OCI-LY3 (cell line): ENCODE results near the gene KRCC1.

Experiments
- H2AFZ ChIP-seq: fragments of 200-600, 300-600 bp; shearing (Covaris generic); 2 replicates; pipeline ENCODE4 v1.6.0; 2014; ENCODE audit warnings: antibody characterized with exemption, low read depth, low read length
- H3K27ac ChIP-seq: fragments of 200-600, 300-600 bp; sonication (generic); 2 replicates; pipeline ENCODE4 v1.5.1; 2014; ENCODE audit warnings: mild to moderate bottlenecking, low read length, moderate library complexity, mixed read lengths
- H3K27me3 ChIP-seq: fragments of 200-600, 300-600 bp; sonication (generic); 2 replicates; pipeline ENCODE4 v1.6.1; 2014; ENCODE audit warnings: low read depth, low read length, mixed read lengths
- H3K36me3 ChIP-seq: fragments of 200-600, 300-600 bp; sonication (generic); replicated peaks from 2 replicates; pipeline ENCODE3; 2014; ENCODE audit warnings: low read depth, low read length, mixed read lengths
- H3K4me1 ChIP-seq: fragments of 300-600, 200-600 bp; sonication (generic); 2 replicates; pipeline ENCODE4 v1.6.1; 2014; ENCODE audit warnings: low read length, mixed read lengths
- H3K4me2 ChIP-seq: fragments of 200-600, 300-600 bp; sonication (generic); 2 replicates; pipeline ENCODE4 v1.6.1; 2014; ENCODE audit warnings: low read length, mixed read lengths
- H3K4me3 ChIP-seq: fragments of 300-600, 200-600 bp; sonication (generic); 2 replicates; pipeline ENCODE4 v1.5.1; 2014; ENCODE audit warnings: antibody characterized with exemption, mild to moderate bottlenecking, low read length, moderate library complexity
- H3K79me2 ChIP-seq: fragments of 300-600, 200-600 bp; shearing (Covaris generic); 2 replicates; pipeline ENCODE4 v1.6.1; 2014; ENCODE audit warnings: mild to moderate bottlenecking, low read length, mixed read lengths
- H3K9ac ChIP-seq: fragments of 300-600, 200-600 bp; shearing (Covaris generic); 2 replicates; pipeline ENCODE4 v1.6.0; 2014; ENCODE audit warnings: mild to moderate bottlenecking, low read length, moderate library complexity
- H3K9me3 ChIP-seq: fragments of 200-600, 300-600 bp; shearing (Covaris generic); 2 replicates; pipeline ENCODE4 v1.6.1; 2014; ENCODE audit warnings: low read length, mixed read lengths; ENCODE audit not compliant: insufficient read depth
- H4K20me1 ChIP-seq: fragments of 200-600, 300-600 bp; sonication (generic); 2 replicates; pipeline ENCODE4 v1.6.1; 2016; ENCODE audit warnings: low read length, mixed read lengths; ENCODE audit not compliant: insufficient read depth
- EZH2phosphoT487 ChIP-seq: fragments of 200-600 bp; shearing (Covaris generic); IDR thresholded peaks from 2 replicates; pipeline ENCODE4 v1.6.1; 2018; ENCODE audit warnings: antibody characterized with exemption, mixed run types, low read depth
- TF ChIP-seq, protein P1 (sequence below): fragments of 200-600, 300-600 bp; sonication (generic); IDR thresholded peaks from 2 replicates; pipeline ENCODE4 v1.5.1; 2014; ENCODE audit warnings: antibody characterized with exemption, low read length, low read depth

Gene KRCC1

GRCh38 chr2:88059979-88060906 lies 4.7 kb upstream of the KRCC1 start:
- Histone ChIP-seq H3K27ac (no peak overlapping the region), H3K27me3 (no peaks in the 10 kb centered on the region), H3K4me3 (no peak overlapping the region), H2AFZ (0 out of 2 replicates have a peak overlapping the region, but pooled peaks have one; percentile 19), H3K36me3 (no peaks in the 10 kb centered on the region), H3K79me2 (peaks cover 3% of the 10 kb centered on the region), H3K4me2 (no peak overlapping the region), H3K9ac (no peak overlapping the region), H3K9me3 (no peaks in the 10 kb centered on the region), H4K20me1 (no peaks in the 10 kb centered on the region), H3K4me1 (peaks cover 15% of the 10 kb centered on the region)
- TF ChIP-seq, protein P1, sequence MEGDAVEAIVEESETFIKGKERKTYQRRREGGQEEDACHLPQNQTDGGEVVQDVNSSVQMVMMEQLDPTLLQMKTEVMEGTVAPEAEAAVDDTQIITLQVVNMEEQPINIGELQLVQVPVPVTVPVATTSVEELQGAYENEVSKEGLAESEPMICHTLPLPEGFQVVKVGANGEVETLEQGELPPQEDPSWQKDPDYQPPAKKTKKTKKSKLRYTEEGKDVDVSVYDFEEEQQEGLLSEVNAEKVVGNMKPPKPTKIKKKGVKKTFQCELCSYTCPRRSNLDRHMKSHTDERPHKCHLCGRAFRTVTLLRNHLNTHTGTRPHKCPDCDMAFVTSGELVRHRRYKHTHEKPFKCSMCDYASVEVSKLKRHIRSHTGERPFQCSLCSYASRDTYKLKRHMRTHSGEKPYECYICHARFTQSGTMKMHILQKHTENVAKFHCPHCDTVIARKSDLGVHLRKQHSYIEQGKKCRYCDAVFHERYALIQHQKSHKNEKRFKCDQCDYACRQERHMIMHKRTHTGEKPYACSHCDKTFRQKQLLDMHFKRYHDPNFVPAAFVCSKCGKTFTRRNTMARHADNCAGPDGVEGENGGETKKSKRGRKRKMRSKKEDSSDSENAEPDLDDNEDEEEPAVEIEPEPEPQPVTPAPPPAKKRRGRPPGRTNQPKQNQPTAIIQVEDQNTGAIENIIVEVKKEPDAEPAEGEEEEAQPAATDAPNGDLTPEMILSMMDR: peak; percentile 82
- no peak for TF ChIP-seq EZH2phosphoT487

- Histone ChIP-seq H3K27ac (no peak overlapping the region), H3K79me2 (peaks cover 23% of the 10 kb centered on the region), H3K9me3 (no peaks in the 10 kb centered on the region), H3K9ac (no peak overlapping the region), H3K4me2 (no peak overlapping the region), H3K27me3 (no peaks in the 10 kb centered on the region), H3K4me1 (peaks cover 24% of the 10 kb centered on the region), H2AFZ (no peak overlapping the region), H3K4me3 (no peak overlapping the region), H3K36me3 (peaks cover 6% of the 10 kb centered on the region), H4K20me1 (no peaks in the 10 kb centered on the region)
- TF ChIP-seq EZH2phosphoT487: no peak
- TF ChIP-seq, protein P1: no peak
These were observed 2.6 kb upstream of the KRCC1 start for GRCh38 chr2:88058191-88058590.

- Histone ChIP-seq H3K79me2 (peaks cover 27% of the 10 kb centered on the region), H3K4me3 (no peak overlapping the region), H3K27ac (no peak overlapping the region), H3K4me2 (no peak overlapping the region), H3K9me3 (no peaks in the 10 kb centered on the region), H2AFZ (peak overlapping the region; percentile 51), H4K20me1 (no peaks in the 10 kb centered on the region), H3K9ac (no peak overlapping the region), H3K36me3 (peaks cover 13% of the 10 kb centered on the region), H3K27me3 (no peaks in the 10 kb centered on the region), H3K4me1 (peaks cover 24% of the 10 kb centered on the region)
- TF ChIP-seq EZH2phosphoT487: no peak
- TF ChIP-seq, protein P1: no peak
These were observed 1.9 kb upstream of the KRCC1 start for GRCh38 chr2:88057437-88057844.

DNA sequence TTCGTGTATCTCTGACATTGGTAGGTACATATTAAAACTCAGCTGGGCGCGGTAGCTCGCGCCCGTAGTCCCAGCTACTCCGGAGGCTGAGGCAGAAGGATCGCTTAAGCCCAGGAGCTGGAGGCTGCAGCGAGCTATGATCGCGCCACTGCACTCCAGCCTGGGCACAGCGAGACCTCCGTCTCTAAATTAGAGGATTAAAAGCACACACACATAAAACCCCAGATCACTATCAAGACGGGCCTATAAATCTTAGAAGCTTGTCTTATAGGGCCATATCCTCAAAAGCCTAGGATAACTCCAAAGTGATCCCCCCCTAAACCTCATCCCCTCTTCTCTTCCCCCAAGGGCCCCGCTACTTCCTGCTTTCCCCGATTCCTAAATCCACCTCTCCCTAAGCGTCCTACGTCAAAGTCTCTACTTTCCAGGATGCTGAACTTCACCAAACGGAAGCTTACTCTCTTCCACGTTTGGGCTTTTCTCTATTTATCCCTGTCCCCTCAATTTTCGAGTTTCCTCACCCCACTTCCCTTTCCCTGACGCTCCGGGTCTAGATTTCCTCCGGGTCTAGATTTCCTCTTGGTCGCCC lies 707 bp downstream of the KRCC1 start:
- Histone ChIP-seq H3K4me3 (peak overlapping the region; percentile 96), H3K36me3 (peaks cover 19% of the 10 kb centered on the region), H2AFZ (peak overlapping the region; percentile 66; the same call in 1 of the 2 replicates), H3K4me2 (peak overlapping the region; percentile 88), H3K79me2 (peaks cover 27% of the 10 kb centered on the region), H3K27me3 (no peaks in the 10 kb centered on the region), H4K20me1 (no peaks in the 10 kb centered on the region), H3K4me1 (peaks cover 24% of the 10 kb centered on the region), H3K9me3 (no peaks in the 10 kb centered on the region), H3K9ac (peak overlapping the region; percentile 99), H3K27ac (peak overlapping the region; percentile 66)
- TF ChIP-seq EZH2phosphoT487: no peak
- TF ChIP-seq, protein P1: no peak
